Hematopoietic multipotent progenitor cell treated with erythropoietin and hydrocortisone succinate and interleukin-3 and kit ligand, for 15 days (in vitro differentiated cells): ENCODE data around the gene POTEF.
"Not testable (repeated sequence)": the region's sequence is repeated elsewhere in the genome, so short reads cannot be mapped to it uniquely, and the experiment has no call there.

Source experiments
- DNase-seq: peaks from one replicate; pipeline ENCODE4 v3.0.0-alpha.2; 2015; ENCODE audit warnings: low spot score

POTEF gene

GRCh38 chr2:130127726-130128125 lies 1.3 kb downstream of the POTEF start:
- DNase-seq = not testable (repeated sequence)

GRCh38 chr2:130120924-130121323 lies 8.1 kb downstream of the POTEF start:
- DNase-seq = not testable (repeated sequence)

GRCh38 chr2:130102597-130103363 lies 26.2 kb downstream of the POTEF start:
- DNase-seq = not testable (repeated sequence)

GRCh38 chr2:130062645-130063044 lies 66.4 kb downstream of the POTEF start:
- DNase-seq = not testable (repeated sequence)

- DNase-seq = not testable (repeated sequence)
These were observed 69.0 kb downstream of the POTEF start for GRCh38 chr2:130059982-130060381.

- not testable (repeated sequence) for DNase-seq
These were observed 72.7 kb downstream of the POTEF start for GRCh38 chr2:130056336-130056735.

- DNase-seq = not testable (repeated sequence)
These were observed 75.7 kb downstream of the POTEF start for GRCh38 chr2:130053217-130053911.

GRCh38 chr2:130052376-130052775 lies 76.6 kb downstream of the POTEF start:
- not testable (repeated sequence) for DNase-seq

GRCh38 chr2:130048422-130048821 lies 80.6 kb downstream of the POTEF start:
- not testable (repeated sequence) for DNase-seq

- not testable (repeated sequence) for DNase-seq
These were observed 90.8 kb downstream of the POTEF start for GRCh38 chr2:130038265-130038603.

- DNase-seq = not testable (repeated sequence)
These were observed 103.1 kb downstream of the POTEF start for GRCh38 chr2:130025931-130026330.
